ENCODE results near the gene RALGAPB. TPM values are rescaled to one million over a fixed set of nuclear protein-coding genes. Genes with fewer than 3 reads are reported as not detected.
A peak's percentile ranks its signal among the peaks of the same experiment; 100 is the strongest.

The RALGAPB gene
- total RNA-seq (2016; rRNA removed; fragmentation: Illumina TruSeq; extraction: Trizol) (30.6 and 36.5 TPM in 2 replicates), polyA plus RNA-seq (2011; rRNA removed) (16.2 and 17.6 TPM in 2 replicates), polyA minus RNA-seq (2011; rRNA and poly(A)+ RNA removed; ENCODE audit: low replicate concordance) (30.1 and 32.8 TPM in 2 replicates), Bru-seq, nascent RNA (percentile 86 among the genes with signal in this experiment), BruChase-seq, experiment 1, labeled RNA remaining after a 6-hour chase (percentile 85 among the genes with signal in this experiment), BruChase-seq, experiment 2, labeled RNA remaining after a 2-hour chase (percentile 86 among the genes with signal in this experiment)
- total RNA-seq (2016; cell fraction: cytosol; rRNA removed; fragmentation: Illumina TruSeq; extraction: Trizol; ENCODE audit: low read depth), result 3.8 and 4.1 TPM in 2 replicates
- 30.2 and 33.9 TPM in 2 replicates for total RNA-seq (2016; cell fraction: insoluble cytoplasmic fraction; rRNA removed; fragmentation: Illumina TruSeq; extraction: Trizol)
- total RNA-seq (2016; cell fraction: membrane; rRNA removed; fragmentation: Illumina TruSeq; extraction: Trizol), result 10.8 and 12.6 TPM in 2 replicates
- 61.4 and 61.7 TPM in 2 replicates for total RNA-seq (2016; cell fraction: nucleus; rRNA removed; fragmentation: Illumina TruSeq; extraction: Trizol)
- 5.5 and 9.1 TPM in 2 replicates for polyA plus RNA-seq (2011; cell fraction: cytosol; rRNA removed)
- 32.6 and 39.1 TPM in 2 replicates for polyA plus RNA-seq (2011; cell fraction: nucleus; rRNA removed)
- 21.8 and 23.1 TPM in 2 replicates for polyA plus RNA-seq (2012)
- 0.74 and 0.87 TPM in 2 replicates for polyA plus RNA-seq (2016; cell fraction: cytosol; fragmentation: Illumina TruSeq; extraction: Trizol; ENCODE audit: low read depth)
- polyA plus RNA-seq (2016; cell fraction: insoluble cytoplasmic fraction; fragmentation: Illumina TruSeq; extraction: Trizol; ENCODE audit: low read depth), result 23.7 and 25.3 TPM in 2 replicates
- polyA plus RNA-seq (2016; cell fraction: membrane; fragmentation: Illumina TruSeq; extraction: Trizol; ENCODE audit: low read depth), result 2.6 and 2.7 TPM in 2 replicates
- 62.4 and 65.2 TPM in 2 replicates for polyA plus RNA-seq (2016; cell fraction: nucleus; fragmentation: Illumina TruSeq; extraction: Trizol; ENCODE audit: insufficient read depth, low read depth)
- polyA minus RNA-seq (2011; cell fraction: cytosol; rRNA and poly(A)+ RNA removed), result 22.1 and 26.7 TPM in 2 replicates
- polyA minus RNA-seq (2011; cell fraction: nucleus; rRNA and poly(A)+ RNA removed), result 106 and 121 TPM in 2 replicates
- long read RNA-seq, experiment 1, partial matches to known transcripts, result 1 of 3 reads
- long read RNA-seq, experiment 1, other reads (novel, unspliced or antisense), result 2 of 3 reads
- long read RNA-seq, experiment 2, full-length matches to known transcripts, result 4 of 54 reads
- long read RNA-seq, experiment 2, partial matches to known transcripts, result 6 of 54 reads
- long read RNA-seq, experiment 2, other reads (novel, unspliced or antisense), result 44 of 54 reads

GRCh38 chr20:38472513-38473366 is at the start of gene RALGAPB:
Gene RALGAPB, plus strand, starts transcription at chr20:38472843. Its CDS starts 15,590 bp downstream, at chr20:38488433.
- H3K27me3 ChIP-seq (ENCODE audit: control insufficient read depth in 1 of 2, insufficient read depth in 2 of 2, low read length in 2 of 2), result no peaks in the 10 kb centered on the region; a peak in 1 of 5 replicates
- in situ Hi-C loops (cut with HindIII; ENCODE audit: extremely low pct_ligation_motif_present, low pct_unique_long_range_greater_than_20kb), result loop anchor here (5.0 kb wide), 1 partner anchor 35 kb away; the partner anchor contains the start of gene SNHG17
- H3K27ac ChIP-seq (ENCODE audit: extremely low read length, insufficient read depth, low read length), result peak within 1 kb of the TSS; percentile 67
- TSS peak; percentile 47 for BruUV-seq (replicated peaks)
- DNase-seq (ENCODE audit: low spot score) (peak; percentile 100), ATAC-seq (peak; percentile 93), FAIRE-seq (peak; percentile 97)
- H3K4me3 ChIP-seq (replicated peaks in 1 of 3; ENCODE audit: insufficient read depth in 1 of 3, low read depth in 2 of 3, low read length in 3 of 3), result peak within 1 kb of the TSS; percentile 76 to 96 (median 90)
- no peaks in the 10 kb centered on the region; a peak in 1 of 5 replicates for H3K36me3 ChIP-seq (replicated peaks in 1 of 2; ENCODE audit: control insufficient read depth in 1 of 2, insufficient read depth in 2 of 2, low read length in 2 of 2)
- H3K4me2 ChIP-seq (ENCODE audit: low read depth, low read length), result peak within 1 kb of the TSS; percentile 90
- POLR2A ChIA-PET, result interaction anchor here (0.6 to 4.7 kb wide), 20 partner anchors 8 to 1826 kb away, joined by 3 to 92 read pairs (median 4); partner anchors contain the start of genes RPRD1B, SNHG17 and TTI1
- peak within 1 kb of the TSS; percentile 74 for H2AFZ ChIP-seq (ENCODE audit: low read length)
- WGBS (ENCODE audit: low lambda C conversion rate), result 2% methylated on average over 63 of the region's 81 CpGs
- H3K4me1 ChIP-seq (ENCODE audit: insufficient read depth, low read length), result peaks cover 43% of the 10 kb centered on the region
- H3K9ac ChIP-seq (ENCODE audit: insufficient read depth, low read depth, low read length), result peak within 1 kb of the TSS; percentile 81
- intact Hi-C loops (cut with micrococcal nuclease; ENCODE audit: unreplicated experiment), result loop anchor here (1.0 kb wide), 2 partner anchors 26 to 37 kb away; partner anchors contain the start of gene SNHG17
- H3K79me2 ChIP-seq (ENCODE audit: insufficient read depth, low read length), result peaks cover 46% of the 10 kb centered on the region
- CTCF ChIA-PET (ENCODE audit: low intra/inter-chr PET ratio, low total read pairs), result interaction anchor here (0.6 to 1.9 kb wide), 3 partner anchors 26 to 37 kb away, joined by 3 to 20 read pairs (median 18); partner anchors contain the start of gene SNHG17
- H3K9me3 ChIP-seq (ENCODE audit: low read length), result no peaks in the 10 kb centered on the region
- H4K20me1 ChIP-seq (ENCODE audit: insufficient read depth, low read length), result peaks cover 12% of the 10 kb centered on the region
- TF ChIP-seq RELA (CRISPR knock-in tag; IDR thresholded peaks at IDR 0.05) (no peak), THRA (CRISPR knock-in tag; IDR thresholded peaks at IDR 0.05; ENCODE audit: borderline replicate concordance) (peak; percentile 61), ZNF501 (CRISPR knock-in tag; IDR thresholded peaks at IDR 0.05) (peak; percentile 91), ZNF670 (CRISPR knock-in tag; IDR thresholded peaks at IDR 0.05; ENCODE audit: borderline replicate concordance) (no peak), HNRNPH1 (optimal IDR thresholded peaks at IDR 0.05; ENCODE audit: low read depth, low read length) (no peak), ZNF264 (CRISPR knock-in tag; IDR thresholded peaks at IDR 0.05) (peak; percentile 83; the same call in 1 of the 2 replicates), ZNF558 (CRISPR knock-in tag; IDR thresholded peaks at IDR 0.05; ENCODE audit: borderline replicate concordance) (no peak; the same call in 1 of the 2 replicates), EZH2 (conservative IDR thresholded peaks at IDR 0.05; ENCODE audit: low read depth, low read length) (no peak), HNRNPL (IDR thresholded peaks at IDR 0.05; ENCODE audit: low read depth, low read length) (no peak), ZNF280B (CRISPR knock-in tag; IDR thresholded peaks at IDR 0.05; ENCODE audit: borderline replicate concordance) (peak; percentile 27; the same call in 1 of the 2 replicates), ZNF24 (IDR thresholded peaks at IDR 0.05) (no peak), ZNF749 (CRISPR knock-in tag; IDR thresholded peaks at IDR 0.05; ENCODE audit: borderline replicate concordance) (peak; percentile 71; the same call in 1 of the 2 replicates), NR2F2 (IDR thresholded peaks at IDR 0.05; ENCODE audit: borderline replicate concordance, low read depth) (no peak; the same call in 1 of the 2 replicates), ZNF20 (CRISPR knock-in tag; IDR thresholded peaks at IDR 0.05) (no peak), KDM6A (CRISPR knock-in tag; IDR thresholded peaks at IDR 0.05; ENCODE audit: low read depth) (no peak)
